GM19240 (cell line): ENCODE measurements around the gene DLG5.

Source experiments
- DNase-seq: peaks from one replicate; pipeline ENCODE4 v3.0.0; 2011; ENCODE audit warnings: low spot score; ENCODE audit not compliant: insufficient read length

DLG5 gene

GRCh38 chr10:77915319-77916105 is 11.0 kb downstream of the DLG5 start:
- no peak for DNase-seq

- DNase-seq, result no peak
These were observed 13.5 kb downstream of the DLG5 start for GRCh38 chr10:77913090-77913489.

GRCh38 chr10:77912576-77912975 is 14.0 kb downstream of the DLG5 start:
- DNase-seq, result no peak

GRCh38 chr10:77911535-77912123 is 14.9 kb downstream of the DLG5 start:
- DNase-seq, result no peak

- no peak for DNase-seq
These were observed 15.9 kb downstream of the DLG5 start for GRCh38 chr10:77910524-77911145.

GRCh38 chr10:77909749-77910375 is 16.7 kb downstream of the DLG5 start:
- DNase-seq, result no peak

GRCh38 chr10:77909021-77909748 is 17.4 kb downstream of the DLG5 start:
- no peak for DNase-seq

GRCh38 chr10:77907900-77908717 is 18.4 kb downstream of the DLG5 start:
- no peak for DNase-seq

GRCh38 chr10:77907462-77907861 is 19.1 kb downstream of the DLG5 start:
- DNase-seq, result no peak

GRCh38 chr10:77906951-77907421 is 19.6 kb downstream of the DLG5 start:
- DNase-seq, result no peak

- DNase-seq, result no peak
These were observed 20.8 kb downstream of the DLG5 start for GRCh38 chr10:77905781-77906180.

GRCh38 chr10:77905086-77905748 is 21.3 kb downstream of the DLG5 start:
- no peak for DNase-seq

- DNase-seq, result no peak
These were observed 22.3 kb downstream of the DLG5 start for GRCh38 chr10:77904100-77904840.

- DNase-seq, result no peak
These were observed 24.4 kb downstream of the DLG5 start for GRCh38 chr10:77902159-77902558.

GRCh38 chr10:77901743-77902142 is 24.8 kb downstream of the DLG5 start:
- no peak for DNase-seq

GRCh38 chr10:77899690-77900089 is 26.9 kb downstream of the DLG5 start:
- no peak for DNase-seq

GRCh38 chr10:77899080-77899477 is 27.5 kb downstream of the DLG5 start:
- no peak for DNase-seq

- DNase-seq, result no peak
These were observed 28.1 kb downstream of the DLG5 start for GRCh38 chr10:77898323-77899079.

GRCh38 chr10:77896058-77896457 is 30.5 kb downstream of the DLG5 start:
- no peak for DNase-seq
